H1 (cell line): ENCODE data around the gene CHODL. TPM values are rescaled to one million over a fixed set of nuclear protein-coding genes. Genes with fewer than 3 reads are reported as not detected.

Source experiments
- CTCF ChIA-PET: fragments of 300-600 bp; sonication (Branson Sonifier 250); formaldehyde crosslinking; loops from one replicate; lab custom pipeline; 2021; ENCODE audit not compliant: partially characterized antibody; lab: Charles Lee
- POLR2A ChIA-PET: fragments of 300-600 bp; sonication (Branson Sonifier 250); formaldehyde crosslinking; loops from one replicate; lab custom pipeline; 2021; ENCODE audit warnings: inconsistent platforms; ENCODE audit not compliant: partially characterized antibody; lab: Charles Lee
- DNase-seq, 2 experiments: peaks; one replicate each; pipeline versions ENCODE4 v3.0.0 to v3.0.0-alpha.2; 2010 to 2022; ENCODE audit warnings: low spot score in 2 of 2, low read depth in 1 of 2, mixed read lengths in 1 of 2
- FAIRE-seq: peaks from 2 replicates; lab custom pipeline; 2011; peaks lifted over from hg19 to GRCh38; lab: Jason Lieb, UNC
- H2AFZ ChIP-seq: 2 replicates; pipeline ENCODE4 v1.8.1; 2012; ENCODE audit warnings: low read length, inconsistent platforms
- H2AK5ac ChIP-seq: 2 replicates; pipeline ENCODE4 v1.6.1; 2013; ENCODE audit warnings: low read depth, low read length
- H2BK120ac ChIP-seq: replicated peaks from 2 replicates; pipeline ENCODE3; 2013; ENCODE audit warnings: low read depth, low read length, inconsistent platforms
- H2BK12ac ChIP-seq: 2 replicates; pipeline ENCODE4 v1.6.1; 2013; ENCODE audit warnings: low read depth, low read length
- H2BK15ac ChIP-seq: 2 replicates; pipeline ENCODE4 v1.6.1; 2013; ENCODE audit warnings: low read length
- H2BK20ac ChIP-seq: 2 replicates; pipeline ENCODE4 v1.6.1; 2013; ENCODE audit warnings: low read length
- H2BK5ac ChIP-seq: 2 replicates; pipeline ENCODE4 v1.6.1; 2013; ENCODE audit warnings: low read depth, low read length
- H3K14ac ChIP-seq: 2 replicates; pipeline ENCODE4 v1.6.1; 2013; ENCODE audit warnings: inconsistent platforms; ENCODE audit not compliant: insufficient read length
- H3K18ac ChIP-seq: 2 replicates; pipeline ENCODE4 v1.6.1; 2013; ENCODE audit warnings: low read length; ENCODE audit errors: extremely low read depth
- H3K23ac ChIP-seq: 2 replicates; pipeline ENCODE4 v1.6.1; 2013; ENCODE audit warnings: inconsistent platforms; ENCODE audit not compliant: insufficient read length
- H3K23me2 ChIP-seq: 2 replicates; pipeline ENCODE4 v1.6.1; 2013; ENCODE audit warnings: low read depth, low read length
- H3K27ac ChIP-seq: 2 replicates; pipeline ENCODE4 v1.6.1; 2011; ENCODE audit warnings: low read depth, low read length, inconsistent platforms
- H3K27me3 ChIP-seq, 4 experiments: replicated peaks in 1 of 4; 1 replicate in 1 of 4; 2 replicates in 3 of 4; pipeline versions ENCODE4 v1.6.1 to v1.8.1; 2011 to 2013; ENCODE audit warnings: low read length in 3 of 4, mild to moderate bottlenecking in 3 of 4, inconsistent platforms in 2 of 4, mixed read lengths in 2 of 4, moderate library complexity in 1 of 4; ENCODE audit not compliant: control insufficient read depth in 3 of 4, insufficient read depth in 3 of 4; ENCODE audit errors: extremely low read depth in 1 of 4
- H3K36me3 ChIP-seq, 4 experiments: 2 replicates each; pipeline versions ENCODE4 v1.6.1 to v1.8.1; 2011 to 2013; ENCODE audit warnings: mild to moderate bottlenecking in 4 of 4, low read length in 3 of 4, moderate library complexity in 2 of 4, control low read depth in 1 of 4, inconsistent platforms in 1 of 4; ENCODE audit not compliant: insufficient read depth in 4 of 4, control insufficient read depth in 2 of 4
- H3K4ac ChIP-seq: replicated peaks from 2 replicates; pipeline ENCODE3; 2013; ENCODE audit warnings: low read length, low read depth, mixed read lengths, inconsistent platforms; ENCODE audit not compliant: insufficient read length
- H3K4me1 ChIP-seq, 4 experiments: replicated peaks in 1 of 4; 1 replicate in 1 of 4; 2 replicates in 3 of 4; pipeline versions ENCODE4 v1.6.1 to v1.8.1; 2011 to 2013; ENCODE audit warnings: low read length in 3 of 4, inconsistent platforms in 2 of 4, mixed read lengths in 1 of 4; ENCODE audit not compliant: insufficient read depth in 4 of 4, control insufficient read depth in 3 of 4
- H3K4me2 ChIP-seq, 2 experiments: 2 replicates each; pipeline versions ENCODE4 v1.6.1 to v1.8.1; 2011 to 2013; ENCODE audit warnings: low read depth in 2 of 2, low read length in 2 of 2, control low read depth in 1 of 2, inconsistent platforms in 1 of 2, mild to moderate bottlenecking in 1 of 2; ENCODE audit not compliant: insufficient read depth in 1 of 2
- H3K4me3 ChIP-seq, 4 experiments: fragments of 200-600, 300-600 bp in 1 of 4; sonication (generic), shearing (Covaris generic), sonication (Bioruptor Twin) in 1 of 4; 2 replicates each; pipeline versions ENCODE4 v1.5.1 to v1.8.1; 2011 to 2016; ENCODE audit warnings: low read length in 4 of 4, low read depth in 3 of 4, control low read depth in 2 of 4, inconsistent platforms in 2 of 4, mild to moderate bottlenecking in 2 of 4, mixed read lengths in 1 of 4, moderate library complexity in 1 of 4; ENCODE audit not compliant: insufficient read depth in 2 of 4; ENCODE audit errors: extremely low read depth in 1 of 4
- H3K56ac ChIP-seq: replicated peaks from 2 replicates; pipeline ENCODE3; 2013; ENCODE audit warnings: low read depth, mild to moderate bottlenecking, mixed read lengths, low read length, inconsistent platforms; ENCODE audit not compliant: insufficient read length
- H3K79me1 ChIP-seq: 2 replicates; pipeline ENCODE4 v1.6.1; 2013; ENCODE audit warnings: low read depth, low read length, control low read depth
- H3K79me2 ChIP-seq, 2 experiments: 2 replicates each; pipeline versions ENCODE4 v1.6.1 to v1.8.1; 2012 to 2013; ENCODE audit warnings: low read length in 2 of 2, mild to moderate bottlenecking in 2 of 2, inconsistent platforms in 1 of 2; ENCODE audit not compliant: insufficient read depth in 2 of 2, control insufficient read depth in 1 of 2
- H3K9ac ChIP-seq, 4 experiments: replicated peaks in 1 of 4; 1 replicate in 1 of 4; 2 replicates in 3 of 4; pipeline versions ENCODE4 v1.6.1 to v1.8.1; 2011 to 2013; ENCODE audit warnings: low read depth in 3 of 4, low read length in 3 of 4, control low read depth in 2 of 4, mild to moderate bottlenecking in 2 of 4, moderate library complexity in 2 of 4, inconsistent platforms in 1 of 4; ENCODE audit errors: extremely low read depth in 1 of 4
- H3K9me3 ChIP-seq, 2 experiments: 2 replicates each; pipeline versions ENCODE4 v1.6.1 to v1.8.1; 2012 to 2013; ENCODE audit warnings: mild to moderate bottlenecking in 2 of 2, moderate library complexity in 2 of 2, control low read depth in 1 of 2, inconsistent platforms in 1 of 2, low read depth in 1 of 2, low read length in 1 of 2, mixed read lengths in 1 of 2; ENCODE audit not compliant: insufficient read depth in 2 of 2
- H4K20me1 ChIP-seq, 2 experiments: replicated peaks in 1 of 2; 2 replicates each; pipeline versions ENCODE3 to v1.8.1; 2011 to 2013; ENCODE audit warnings: inconsistent platforms in 2 of 2, low read length in 2 of 2, mild to moderate bottlenecking in 1 of 2; ENCODE audit not compliant: insufficient read depth in 2 of 2, control insufficient read depth in 1 of 2
- H4K5ac ChIP-seq: 2 replicates; pipeline ENCODE4 v1.6.1; 2013; ENCODE audit warnings: low read length, low read depth, mixed read lengths, inconsistent platforms; ENCODE audit not compliant: insufficient read length
- H4K8ac ChIP-seq: 2 replicates; pipeline ENCODE4 v1.8.0; 2013; ENCODE audit warnings: mild to moderate bottlenecking, moderate library complexity, low read length, inconsistent platforms; ENCODE audit not compliant: insufficient read depth; ENCODE audit errors: extremely low read depth
- H4K91ac ChIP-seq: replicated peaks from 2 replicates; pipeline ENCODE3; 2013; ENCODE audit warnings: low read length, mixed read lengths, inconsistent platforms; ENCODE audit not compliant: insufficient read length
- BACH1 ChIP-seq: IDR thresholded peaks from 2 replicates; pipeline ENCODE4 v1.6.1; 2012; ENCODE audit warnings: low read length, improper control_type of control experiment
- CEBPB ChIP-seq: IDR thresholded peaks from 2 replicates; pipeline ENCODE4 v1.6.1; 2012; ENCODE audit warnings: low read depth, low read length
- GABPA ChIP-seq: IDR thresholded peaks from 2 replicates; pipeline ENCODE4 v1.6.1; 2011; ENCODE audit warnings: mild to moderate bottlenecking, low read length, moderate library complexity, borderline replicate concordance; ENCODE audit not compliant: insufficient read depth
- KDM1A ChIP-seq: fragments of 200-600, 300-600 bp; sonication (generic); IDR thresholded peaks from 2 replicates; pipeline ENCODE4 v1.7.1; 2016; ENCODE audit warnings: mild to moderate bottlenecking, low read length, borderline replicate concordance
- KDM4A ChIP-seq: IDR thresholded peaks from one replicate; pipeline ENCODE4 v1.7.1; 2012; ENCODE audit warnings: low read depth, mild to moderate bottlenecking, moderate library complexity, low read length, inconsistent platforms; ENCODE audit not compliant: severe bottlenecking
- NRF1 ChIP-seq: IDR thresholded peaks from 2 replicates; pipeline ENCODE4 v1.6.1; 2011; ENCODE audit warnings: mild to moderate bottlenecking, low read depth, low read length, improper control_type of control experiment
- POLR2A ChIP-seq, 2 experiments: IDR thresholded peaks; 1 replicate in 1 of 2; 2 replicates in 1 of 2; pipeline ENCODE4 v1.6.1; 2011; ENCODE audit warnings: low read depth in 2 of 2, low read length in 2 of 2, mild to moderate bottlenecking in 2 of 2; ENCODE audit errors: control extremely low read depth in 1 of 2
- RAD21 ChIP-seq, 2 experiments: IDR thresholded peaks in 1 of 2; conservative IDR thresholded peaks in 1 of 2; 2 replicates each; pipeline ENCODE4 v1.6.1; 2011; ENCODE audit warnings: low read depth in 2 of 2, low read length in 2 of 2, improper control_type of control experiment in 1 of 2, inconsistent platforms in 1 of 2, mild to moderate bottlenecking in 1 of 2, moderate library complexity in 1 of 2
- SIX5 ChIP-seq: IDR thresholded peaks from 2 replicates; pipeline ENCODE4 v1.6.1; 2011; ENCODE audit warnings: mild to moderate bottlenecking, low read depth, low read length
- TEAD4 ChIP-seq: IDR thresholded peaks from 2 replicates; pipeline ENCODE4 v1.6.1; 2012; ENCODE audit warnings: low read depth, low read length, inconsistent platforms, mixed read lengths
- WGBS, 2 experiments: shearing (Covaris generic) in 1 of 2; methylation state at CpG; one replicate each; pipeline versions ENCODE4 v1.1.6 to v1.1.7; 2013 to 2015; ENCODE audit warnings: low lambda C conversion rate in 2 of 2, mixed read lengths in 2 of 2, inconsistent platforms in 1 of 2, low coverage in 1 of 2, missing lambda C conversion rate in 1 of 2; ENCODE audit not compliant: insufficient replicate concordance in 2 of 2, insufficient coverage in 1 of 2, insufficient read length in 1 of 2; ENCODE audit errors: extremely low coverage in 1 of 2, missing lambda C conversion rate in 1 of 2; 5-methylcytosine and 5-hydroxymethylcytosine counted together
- polyA plus RNA-seq, 7 experiments: library from polyadenylated mRNA; depleted of rRNA in 3 of 7; stranded (reverse) in 5 of 7; unstranded in 2 of 7; fragments of >200 nt in 5 of 7; fragments of 200-250 nt in 2 of 7; gene quantifications; 1 replicate in 5 of 7; 2 replicates in 1 of 7; 4 replicates in 1 of 7; pipeline versions ENCODE4 v1.2.1 to v1.2.3, GENCODE V29; 2011 to 2013; ENCODE audit warnings: missing spikeins in 2 of 7, mixed read lengths in 2 of 7
- total RNA-seq: library from RNA; stranded (reverse); fragmentation: NEBNext Ultra II Directional; extraction: Animal tissue kit (Norgen Biotek cat#: 25700); gene quantifications from 2 replicates; pipeline ENCODE4 v1.2.1, GENCODE V29; 2021
- TF ChIP-seq, protein P1 (sequence below), 3 experiments: IDR thresholded peaks; 1 replicate in 2 of 3; 2 replicates in 1 of 3; pipeline versions ENCODE4 v1.5.1 to v1.6.1; 2011; ENCODE audit warnings: low read length in 3 of 3, mild to moderate bottlenecking in 3 of 3, inconsistent platforms in 2 of 3, low read depth in 1 of 3, moderate library complexity in 1 of 3; ENCODE audit not compliant: insufficient read depth in 1 of 3; ENCODE audit errors: control extremely low read depth in 1 of 3
- TF ChIP-seq, protein P2 (sequence below): IDR thresholded peaks from 2 replicates; pipeline ENCODE4 v1.6.1; 2012; ENCODE audit warnings: inconsistent platforms

CHODL gene
- total and polyA plus RNA-seq, 2 of the 8 experiments (the other 6 are each of a cell fraction or from before 2014, with no cell fraction given) = 0.39 to 0.82 TPM

DNA sequence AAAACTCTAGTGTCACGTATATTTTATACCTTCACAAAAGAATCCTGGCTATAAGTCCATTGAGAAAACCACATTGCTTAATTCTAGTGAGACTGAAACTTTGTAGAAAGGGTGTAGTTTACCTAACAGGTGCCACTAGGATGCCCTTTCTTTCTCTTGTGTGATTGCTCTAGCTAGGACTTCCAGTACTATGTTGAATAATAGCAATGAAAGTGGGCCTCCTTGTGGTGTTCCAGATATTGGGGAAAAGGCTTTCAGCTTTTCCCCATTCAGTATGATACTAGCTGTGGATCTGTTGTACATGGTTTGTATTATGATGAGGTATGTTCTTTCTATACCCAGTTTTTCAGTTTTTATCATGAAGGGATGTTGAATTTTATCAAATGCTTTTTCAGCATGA, 39.7 kb upstream of the CHODL start:
- no peak overlapping the region for H4K8ac ChIP-seq
- no peaks in the 10 kb centered on the region for H3K27me3 ChIP-seq
- no peak overlapping the region for H3K27ac ChIP-seq
- H3K79me2 ChIP-seq = no peaks in the 10 kb centered on the region
- no peak overlapping the region for H3K4me3 ChIP-seq
- no peaks in the 10 kb centered on the region for H3K23me2 ChIP-seq
- FAIRE-seq (no peak), DNase-seq (no peak)
- no peak overlapping the region for H2BK20ac ChIP-seq
- no peak overlapping the region for H3K18ac ChIP-seq
- no peak overlapping the region for H2AK5ac ChIP-seq
- no peaks in the 10 kb centered on the region for H3K4me1 ChIP-seq
- H4K91ac ChIP-seq = no peak overlapping the region
- no peak overlapping the region for H2BK5ac ChIP-seq
- no peak overlapping the region for H3K9ac ChIP-seq
- no peak overlapping the region for H3K4ac ChIP-seq
- H3K4me2 ChIP-seq = no peak overlapping the region
- no peaks in the 10 kb centered on the region for H3K9me3 ChIP-seq
- no peaks in the 10 kb centered on the region for H3K79me1 ChIP-seq
- ChIA-PET CTCF (interaction anchor here (2.4 to 2.9 kb wide), 2 partner anchors 163 to 279 kb away, joined by 7 to 18 read pairs; no protein-coding TSS in a partner anchor), POLR2A (no interaction called here)
- 100% methylated on average over 1 of the region's 1 CpG; no CpG with 5 or more reads in 1 of the 2 experiments for WGBS, 2 experiments
- no peak overlapping the region for H3K14ac ChIP-seq
- H4K5ac ChIP-seq = no peak overlapping the region
- H3K23ac ChIP-seq = no peak overlapping the region
- H3K56ac ChIP-seq = no peak overlapping the region
- H3K36me3 ChIP-seq = no peaks in the 10 kb centered on the region
- no peak overlapping the region for H2BK15ac ChIP-seq
- no peaks in the 10 kb centered on the region for H4K20me1 ChIP-seq
- no peak overlapping the region for H2AFZ ChIP-seq
- no peak overlapping the region for H2BK12ac ChIP-seq
- H2BK120ac ChIP-seq = no peak overlapping the region
- TF ChIP-seq NRF1 (no peak), CEBPB (no peak), POLR2A (IDR thresholded peaks at IDR 0.05; ENCODE audit: control extremely low read depth in 1 of 2, low read depth in 2 of 2, low read length in 2 of 2) (no peak), GABPA (no peak), KDM1A (no peak), RAD21 (IDR thresholded peaks at IDR 0.05 in 1 of 2, conservative IDR thresholded peaks at IDR 0.05 in 1 of 2; ENCODE audit: low read depth in 2 of 2, low read length in 2 of 2) (peak; percentile 49 to 56), BACH1 (no peak), TEAD4 (no peak), SIX5 (no peak), KDM4A (no peak)
- TF ChIP-seq, protein P1, sequence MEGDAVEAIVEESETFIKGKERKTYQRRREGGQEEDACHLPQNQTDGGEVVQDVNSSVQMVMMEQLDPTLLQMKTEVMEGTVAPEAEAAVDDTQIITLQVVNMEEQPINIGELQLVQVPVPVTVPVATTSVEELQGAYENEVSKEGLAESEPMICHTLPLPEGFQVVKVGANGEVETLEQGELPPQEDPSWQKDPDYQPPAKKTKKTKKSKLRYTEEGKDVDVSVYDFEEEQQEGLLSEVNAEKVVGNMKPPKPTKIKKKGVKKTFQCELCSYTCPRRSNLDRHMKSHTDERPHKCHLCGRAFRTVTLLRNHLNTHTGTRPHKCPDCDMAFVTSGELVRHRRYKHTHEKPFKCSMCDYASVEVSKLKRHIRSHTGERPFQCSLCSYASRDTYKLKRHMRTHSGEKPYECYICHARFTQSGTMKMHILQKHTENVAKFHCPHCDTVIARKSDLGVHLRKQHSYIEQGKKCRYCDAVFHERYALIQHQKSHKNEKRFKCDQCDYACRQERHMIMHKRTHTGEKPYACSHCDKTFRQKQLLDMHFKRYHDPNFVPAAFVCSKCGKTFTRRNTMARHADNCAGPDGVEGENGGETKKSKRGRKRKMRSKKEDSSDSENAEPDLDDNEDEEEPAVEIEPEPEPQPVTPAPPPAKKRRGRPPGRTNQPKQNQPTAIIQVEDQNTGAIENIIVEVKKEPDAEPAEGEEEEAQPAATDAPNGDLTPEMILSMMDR (IDR thresholded peaks at IDR 0.05; ENCODE audit: control extremely low read depth in 1 of 3, insufficient read depth in 1 of 3, low read depth in 1 of 3, low read length in 3 of 3) = peak in 2 of 3 experiments; percentile 19 to 24; a peak in 2 of 4 replicates
- TF ChIP-seq, protein P2, sequence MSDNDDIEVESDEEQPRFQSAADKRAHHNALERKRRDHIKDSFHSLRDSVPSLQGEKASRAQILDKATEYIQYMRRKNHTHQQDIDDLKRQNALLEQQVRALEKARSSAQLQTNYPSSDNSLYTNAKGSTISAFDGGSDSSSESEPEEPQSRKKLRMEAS = no peak
